Measurements from ENCODE around the gene MEX3C.

The MEX3C gene

GRCh38 chr18:51151568-51152511, 45.6 kb downstream of the MEX3C start:
- DNase-seq, result no peak

GRCh38 chr18:51151185-51151567, 46.3 kb downstream of the MEX3C start:
- no peak for DNase-seq

DNA sequence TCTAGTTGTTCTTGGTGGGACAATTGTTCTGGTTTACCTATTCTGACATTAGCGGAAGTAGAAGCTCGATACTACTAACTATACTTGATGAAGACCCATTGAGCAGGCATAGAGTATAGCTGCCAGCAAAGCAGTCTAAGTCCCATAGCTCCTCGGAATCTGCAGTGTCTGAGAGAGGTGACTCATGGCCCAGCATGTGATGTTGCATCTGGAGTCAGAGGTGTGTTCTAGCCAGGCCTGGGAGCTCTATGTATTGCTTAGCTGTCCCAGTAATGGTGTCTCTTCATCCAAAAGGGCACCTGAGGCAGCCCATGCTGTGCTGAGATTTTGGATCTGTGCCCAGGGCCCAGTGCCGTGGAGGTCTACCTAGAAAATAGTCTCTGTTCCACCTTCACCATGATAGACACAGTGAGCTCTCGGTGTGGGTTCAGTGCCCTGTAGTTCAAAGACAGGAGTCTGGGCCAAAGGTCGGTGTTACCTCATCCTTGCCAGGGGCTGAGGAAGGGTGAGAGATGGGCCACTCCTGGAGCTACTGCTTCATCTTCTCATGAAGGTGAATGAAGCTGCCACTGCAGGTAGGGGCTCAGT, 47.3 kb downstream of the MEX3C start:
- DNase-seq, result peak; percentile 19

DNA sequence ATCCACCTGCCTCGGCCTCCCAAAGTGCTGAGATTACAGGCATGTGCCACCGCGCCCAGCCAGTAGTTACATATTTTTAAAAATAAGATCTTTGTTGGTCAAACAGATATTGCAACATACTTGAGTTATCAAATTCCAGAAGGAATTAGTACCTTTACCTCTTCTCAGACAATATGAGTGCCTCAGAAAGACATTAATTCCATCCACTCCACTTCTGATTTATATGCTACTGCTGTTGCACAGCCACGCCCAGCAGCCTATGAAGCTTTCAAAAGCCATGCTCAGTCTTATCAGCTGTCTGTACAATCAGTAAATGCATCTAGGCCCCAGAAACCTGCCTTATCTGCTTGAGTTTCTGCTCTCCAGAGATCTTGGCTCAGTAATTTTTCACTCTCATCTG, 47.8 kb downstream of the MEX3C start:
- no peak for DNase-seq

DNA sequence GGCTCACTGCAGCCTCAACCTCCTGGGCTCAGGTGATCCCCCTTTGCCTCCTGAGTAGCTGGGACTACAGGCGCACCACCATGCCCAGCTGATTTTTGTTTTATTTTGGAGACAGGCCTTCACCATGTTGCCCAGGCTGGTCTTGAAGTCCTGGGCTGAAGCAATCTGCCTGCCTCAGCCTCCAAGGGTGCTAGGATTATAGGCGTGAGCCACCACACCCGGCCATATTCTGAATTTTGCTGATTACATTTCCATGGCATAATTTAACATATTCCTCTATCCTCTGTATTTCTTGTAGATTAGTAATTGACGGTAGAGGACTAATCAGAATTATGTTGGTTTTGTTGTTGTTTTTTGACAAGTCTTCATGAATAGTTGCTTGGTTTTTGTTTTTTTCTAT, 50.6 kb downstream of the MEX3C start:
- DNase-seq, result no peak

GRCh38 chr18:51138936-51139335, 58.5 kb downstream of the MEX3C start:
- DNase-seq, result no peak

- DNase-seq, result peak; percentile 52
Observed at GRCh38 chr18:51137891-51138290, 59.6 kb downstream of the MEX3C start.

GRCh38 chr18:51137026-51137729, 60.3 kb downstream of the MEX3C start:
- no peak for DNase-seq

DNA sequence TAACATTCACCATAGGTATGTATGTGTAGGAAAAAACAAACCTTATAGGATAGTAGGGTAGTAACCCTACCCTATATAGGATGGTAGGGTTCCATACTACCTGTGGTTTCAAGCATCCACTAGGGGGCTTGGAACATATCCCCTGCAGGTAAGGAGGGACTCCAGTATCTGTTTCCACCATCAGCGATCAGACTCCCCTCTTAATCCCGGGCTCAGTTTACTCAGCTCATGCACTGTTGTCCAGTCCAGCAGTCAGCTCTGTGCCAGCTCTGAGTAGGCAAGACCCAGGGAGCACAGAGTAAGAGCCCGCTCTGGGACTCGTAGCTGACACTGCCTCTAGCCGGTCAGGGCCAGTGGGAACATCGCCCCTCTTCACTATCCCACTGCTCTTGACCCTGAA, 61.7 kb downstream of the MEX3C start:
- peak; percentile 57 for DNase-seq

- no peak for DNase-seq
Observed at GRCh38 chr18:51135364-51135763, 62.1 kb downstream of the MEX3C start.

DNA sequence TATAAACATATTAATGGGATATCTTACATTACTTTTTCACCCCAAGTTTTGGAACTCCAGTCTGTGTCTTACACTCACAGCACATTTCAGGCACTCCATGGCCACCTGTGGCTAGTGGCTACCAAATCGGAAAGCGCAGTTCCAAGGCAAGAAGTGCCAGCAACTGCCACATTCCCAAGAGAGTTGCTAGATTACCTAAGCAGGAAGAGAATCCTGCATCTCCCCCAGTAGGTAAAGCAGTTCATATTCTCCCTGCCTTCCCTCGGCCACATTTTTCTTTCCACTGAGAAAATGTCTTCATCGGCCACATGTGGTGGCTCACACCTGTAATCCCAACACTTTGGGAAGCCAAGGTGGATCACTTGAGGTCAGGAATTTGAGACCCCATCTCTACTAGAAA, 62.8 kb downstream of the MEX3C start:
- DNase-seq, result peak; percentile 19

GRCh38 chr18:51133580-51134160, 63.8 kb downstream of the MEX3C start:
- no peak for DNase-seq

GRCh38 chr18:51132256-51132935, 65.1 kb downstream of the MEX3C start:
- peak; percentile 25 for DNase-seq

DNA sequence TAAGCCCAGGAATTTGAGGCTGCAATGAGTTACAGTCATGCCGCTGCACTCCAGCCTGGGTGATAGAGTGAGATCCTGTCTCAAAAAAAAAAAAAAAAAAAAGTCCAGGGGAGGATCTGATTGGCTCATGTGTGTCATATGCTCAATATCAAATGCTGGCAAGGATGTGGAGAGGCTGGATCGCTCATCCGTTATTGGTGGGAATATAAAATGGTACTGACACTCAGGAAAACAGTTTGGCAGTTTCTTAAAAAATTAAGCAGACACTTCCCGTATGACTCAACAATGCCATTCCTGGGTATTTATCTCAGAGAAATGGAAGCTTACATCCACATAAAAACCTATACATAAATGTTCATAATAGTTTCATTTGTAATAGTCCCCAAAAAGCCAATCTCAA, 68.9 kb downstream of the MEX3C start:
- no peak for DNase-seq

GRCh38 chr18:51127664-51128063, 69.8 kb downstream of the MEX3C start:
- DNase-seq, result no peak

DNA sequence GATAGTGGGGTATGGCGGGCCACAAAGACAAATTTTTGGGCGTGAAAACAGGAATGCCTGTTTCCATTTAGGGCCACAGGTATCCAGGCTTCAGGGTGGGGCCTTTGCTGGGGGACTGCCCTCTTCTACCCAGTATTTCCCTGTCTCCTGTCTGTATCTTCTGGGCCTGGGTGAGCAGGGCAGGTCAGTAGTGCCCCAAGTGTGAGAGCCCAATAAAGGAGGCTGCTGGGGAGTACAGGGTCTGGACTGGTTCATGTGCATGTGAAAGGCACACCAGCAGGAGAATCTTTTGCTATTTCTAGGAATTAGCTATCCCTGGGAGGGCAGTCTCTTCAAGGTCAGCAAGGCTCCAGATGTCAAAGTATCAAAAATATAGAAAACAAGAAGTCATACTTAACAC, 71.5 kb downstream of the MEX3C start:
- DNase-seq, result no peak
